GM12878 (cell line): Measurements from ENCODE around the gene GNAT1. TPM values are rescaled to one million over a fixed set of nuclear protein-coding genes. Genes with fewer than 3 reads are reported as not detected.

Experiments
- ATAC-seq: fragments of 200-7000 bp; cut with Tn5 transposase; 3 replicates; pipeline ENCODE4 v1.9.1; 2020; ENCODE audit warnings: mild to moderate bottlenecking, moderate library complexity
- BruUV-seq: library from RNA; stranded (reverse); fragments of 400-500 nt; replicated peaks from 2 replicates; lab custom pipeline; 2021; lab: Mats Ljungman, UMichigan
- CTCF ChIA-PET: fragments of 300-600 bp; sonication (Branson Sonifier 250); formaldehyde crosslinking; extraction: SDS; loops from one replicate; lab custom pipeline; 2021; ENCODE audit warnings: inconsistent platforms; lab: Yijun Ruan, JAX
- POLR2A ChIA-PET: fragments of 350-600 bp; formaldehyde crosslinking; extraction: SDS; loops from one replicate; lab custom pipeline; 2021; ENCODE audit warnings: inconsistent platforms; lab: Charles Lee
- RAD21 ChIA-PET: fragments of 300-600 bp; sonication (Branson Sonifier 250); formaldehyde crosslinking; loops from one replicate; lab custom pipeline; 2023; ENCODE audit warnings: antibody characterized with exemption; ENCODE audit not compliant: unreplicated experiment; lab: Charles Lee
- SMC1A ChIA-PET: fragments of 300-600 bp; sonication (Branson Sonifier 250); formaldehyde crosslinking; loops from one replicate; lab custom pipeline; 2023; ENCODE audit not compliant: unreplicated experiment, uncharacterized antibody; lab: Charles Lee
- DNase-seq: peaks from one replicate; pipeline ENCODE4 v3.0.0-alpha.2; 2011; ENCODE audit warnings: low read depth, low spot score
- FAIRE-seq: peaks from 3 replicates; lab custom pipeline; 2011; peaks lifted over from hg19 to GRCh38; lab: Jason Lieb, UNC
- H2AFZ ChIP-seq: 2 replicates; pipeline ENCODE4 v1.6.0; 2011; ENCODE audit warnings: low read depth, low read length, control low read depth; ENCODE audit not compliant: control insufficient read depth
- H3K27ac ChIP-seq: 2 replicates; pipeline ENCODE4 v1.5.1; 2011; ENCODE audit warnings: control low read depth; ENCODE audit not compliant: control insufficient read depth, insufficient read depth
- H3K27me3 ChIP-seq, 2 experiments: replicated peaks in 1 of 2; 2 replicates each; pipeline versions ENCODE4 v1.6.0 to v1.6.1; 2011; ENCODE audit warnings: low read length in 1 of 2; ENCODE audit not compliant: control insufficient read depth in 2 of 2, insufficient read depth in 2 of 2
- H3K36me3 ChIP-seq, 2 experiments: 2 replicates each; pipeline ENCODE4 v1.5.1; 2011; ENCODE audit warnings: low read length in 1 of 2; ENCODE audit not compliant: control insufficient read depth in 2 of 2, insufficient read depth in 2 of 2
- H3K4me1 ChIP-seq: 2 replicates; pipeline ENCODE4 v1.6.1; 2011; ENCODE audit warnings: mild to moderate bottlenecking, low read length, moderate library complexity, mixed read lengths; ENCODE audit not compliant: control insufficient read depth, insufficient read depth
- H3K4me2 ChIP-seq: 2 replicates; pipeline ENCODE4 v1.6.0; 2011; ENCODE audit warnings: control low read depth; ENCODE audit not compliant: control insufficient read depth, insufficient read depth
- H3K4me3 ChIP-seq: fragments of 200-600 bp; sonication (generic); 2 replicates; pipeline ENCODE4 v1.5.1; 2016
- H3K79me2 ChIP-seq: 2 replicates; pipeline ENCODE4 v1.6.0; 2011; ENCODE audit warnings: low read length; ENCODE audit not compliant: control insufficient read depth, insufficient read depth
- H3K9ac ChIP-seq: 2 replicates; pipeline ENCODE4 v1.8.0; 2011; ENCODE audit warnings: low read length, control low read depth, mixed read lengths; ENCODE audit not compliant: control insufficient read depth, insufficient read depth
- H3K9me3 ChIP-seq: replicated peaks from 3 replicates; pipeline ENCODE4 v1.5.1; 2011; ENCODE audit warnings: mild to moderate bottlenecking, low read length; ENCODE audit not compliant: control insufficient read depth, insufficient read depth
- H4K20me1 ChIP-seq: 2 replicates; pipeline ENCODE4 v1.6.0; 2011; ENCODE audit not compliant: control insufficient read depth, insufficient read depth
- BCL11A ChIP-seq: IDR thresholded peaks from 2 replicates; pipeline ENCODE4 v1.6.1; 2011; ENCODE audit warnings: low read depth, low read length
- CBFB ChIP-seq: IDR thresholded peaks from 2 replicates; pipeline ENCODE4 v1.6.1; 2016; ENCODE audit warnings: antibody characterized with exemption, low read depth
- CREM ChIP-seq: IDR thresholded peaks from 2 replicates; pipeline ENCODE4 v1.6.1; 2014; ENCODE audit warnings: antibody characterized with exemption, low read depth
- GATAD2B ChIP-seq: fragments of 450-650 bp; conservative IDR thresholded peaks from 2 replicates; pipeline ENCODE4 v1.6.1; 2017; ENCODE audit warnings: low read depth, mild to moderate bottlenecking, moderate library complexity
- IRF5 ChIP-seq: fragments of 450-650 bp; IDR thresholded peaks from 2 replicates; pipeline ENCODE4 v1.6.1; 2017; ENCODE audit warnings: borderline replicate concordance
- MYC ChIP-seq: IDR thresholded peaks from 2 replicates; pipeline ENCODE4 v1.6.1; 2011; ENCODE audit warnings: mild to moderate bottlenecking, low read length, moderate library complexity, inconsistent platforms; ENCODE audit not compliant: insufficient read depth, insufficient replicate concordance, insufficient read length, severe bottlenecking
- SIX5 ChIP-seq: IDR thresholded peaks from 2 replicates; pipeline ENCODE4 v1.6.1; 2011; ENCODE audit warnings: mild to moderate bottlenecking, low read depth, low read length, moderate library complexity; ENCODE audit not compliant: severe bottlenecking
- WGBS: methylation state at CpG from one replicate; pipeline ENCODE4 v1.1.6; 2016; ENCODE audit warnings: low lambda C conversion rate; ENCODE audit not compliant: insufficient replicate concordance, insufficient coverage; ENCODE audit errors: missing lambda C conversion rate; 5-methylcytosine and 5-hydroxymethylcytosine counted together
- in situ Hi-C: fragments of 300-500 bp; cut with MboI; formaldehyde crosslinking; loops from 9 replicates; pipeline ENCODE4 v1.14.3; 2018; ENCODE audit warnings: mixed read lengths
- intact Hi-C: fragments of 100-400 bp; cut with micrococcal nuclease; formaldehyde crosslinking; loops from one replicate; pipeline ENCODE4 v1.14.2; 2022; ENCODE audit not compliant: unreplicated experiment
- polyA plus RNA-seq, 11 experiments: library from polyadenylated mRNA; depleted of rRNA in 4 of 11; unstranded in 6 of 11; stranded (reverse) in 5 of 11; fragments of >200 nt; fragmentation: Nextera tagmentation in 4 of 11; fragmentation: Illumina TruSeq in 1 of 11; extraction: Ambion mirVana in 4 of 11; extraction: Trizol in 1 of 11; gene quantifications; 1 replicate in 1 of 11; 2 replicates in 10 of 11; pipeline versions ENCODE4 v1.2.1 to v1.2.3, GENCODE V29; 2011 to 2016; ENCODE audit warnings: inconsistent platforms in 2 of 11, missing spikeins in 2 of 11, low read depth in 1 of 11
- total RNA-seq, 4 experiments: library from RNA; depleted of rRNA in 3 of 4; stranded (reverse); fragments of >200 nt in 3 of 4; fragmentation: Illumina TruSeq in 1 of 4; extraction: Trizol in 1 of 4; gene quantifications; 2 replicates each; pipeline versions ENCODE4 v1.2.1 to v1.2.3, GENCODE V29; 2013 to 2021
- TF ChIP-seq, protein P1 (sequence below): fragments of 450-650 bp; IDR thresholded peaks from 2 replicates; pipeline ENCODE4 v1.6.1; 2017; ENCODE audit warnings: mild to moderate bottlenecking, moderate library complexity
- TF ChIP-seq, protein P2 (sequence below): fragments of 450-650 bp; IDR thresholded peaks from 2 replicates; pipeline ENCODE4 v1.6.1; 2017; ENCODE audit warnings: mild to moderate bottlenecking

Gene GNAT1
- total and polyA plus RNA-seq, 10 of the 15 experiments (the other 5 are each of a cell fraction or from before 2014, with no cell fraction given), result not detected

DNA sequence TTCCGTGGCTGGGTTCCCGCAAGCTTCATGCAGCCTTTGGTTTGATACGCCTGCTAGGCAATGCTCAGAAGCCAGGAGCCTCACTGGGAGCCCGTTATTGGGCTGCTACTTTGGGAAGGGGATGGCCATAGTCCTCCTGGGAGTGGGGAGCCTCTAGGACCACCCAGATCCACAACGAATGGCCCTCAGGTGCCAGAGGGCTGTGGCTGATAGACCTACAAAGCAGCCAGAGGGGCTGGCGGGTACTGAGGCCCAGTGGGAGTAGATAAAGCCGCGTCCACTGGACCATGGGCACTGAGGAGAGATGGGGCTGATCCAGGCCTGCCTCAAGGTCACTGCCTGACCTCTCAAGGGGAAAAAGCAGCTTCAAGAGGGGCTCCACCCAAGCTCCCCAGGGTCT lies 714 bp downstream of the GNAT1 start:
- ATAC-seq, result no peak
- ChIA-PET POLR2A (no interaction called here), CTCF (interaction anchor here (0.7 to 6.9 kb wide), 16 partner anchors 12 to 86 kb away, joined by 3 to 110 read pairs (median 4); partner anchors contain the start of genes GNAI2 and LSMEM2), SMC1A (interaction anchor here (1.0 to 2.9 kb wide), 4 partner anchors 20 to 79 kb away, joined by 3 to 24 read pairs (median 4); no protein-coding TSS in a partner anchor), RAD21 (interaction anchor here (1.0 to 5.6 kb wide), 3 partner anchors 34 to 72 kb away, joined by 3 to 72 read pairs (median 5); no protein-coding TSS in a partner anchor)
- Histone ChIP-seq H3K4me3 (no peak overlapping the region), H3K36me3 (no peaks in the 10 kb centered on the region), H3K9ac (no peak overlapping the region), H2AFZ (no peak overlapping the region), H3K4me2 (no peak overlapping the region), H3K9me3 (no peaks in the 10 kb centered on the region), H3K79me2 (no peaks in the 10 kb centered on the region), H4K20me1 (no peaks in the 10 kb centered on the region), H3K4me1 (no peaks in the 10 kb centered on the region), H3K27me3 (no peaks in the 10 kb centered on the region; a peak in 2 of 4 replicates), H3K27ac (no peak overlapping the region)
- 56% methylated on average over 8 of the region's 8 CpGs for WGBS
- TF ChIP-seq, protein P1, sequence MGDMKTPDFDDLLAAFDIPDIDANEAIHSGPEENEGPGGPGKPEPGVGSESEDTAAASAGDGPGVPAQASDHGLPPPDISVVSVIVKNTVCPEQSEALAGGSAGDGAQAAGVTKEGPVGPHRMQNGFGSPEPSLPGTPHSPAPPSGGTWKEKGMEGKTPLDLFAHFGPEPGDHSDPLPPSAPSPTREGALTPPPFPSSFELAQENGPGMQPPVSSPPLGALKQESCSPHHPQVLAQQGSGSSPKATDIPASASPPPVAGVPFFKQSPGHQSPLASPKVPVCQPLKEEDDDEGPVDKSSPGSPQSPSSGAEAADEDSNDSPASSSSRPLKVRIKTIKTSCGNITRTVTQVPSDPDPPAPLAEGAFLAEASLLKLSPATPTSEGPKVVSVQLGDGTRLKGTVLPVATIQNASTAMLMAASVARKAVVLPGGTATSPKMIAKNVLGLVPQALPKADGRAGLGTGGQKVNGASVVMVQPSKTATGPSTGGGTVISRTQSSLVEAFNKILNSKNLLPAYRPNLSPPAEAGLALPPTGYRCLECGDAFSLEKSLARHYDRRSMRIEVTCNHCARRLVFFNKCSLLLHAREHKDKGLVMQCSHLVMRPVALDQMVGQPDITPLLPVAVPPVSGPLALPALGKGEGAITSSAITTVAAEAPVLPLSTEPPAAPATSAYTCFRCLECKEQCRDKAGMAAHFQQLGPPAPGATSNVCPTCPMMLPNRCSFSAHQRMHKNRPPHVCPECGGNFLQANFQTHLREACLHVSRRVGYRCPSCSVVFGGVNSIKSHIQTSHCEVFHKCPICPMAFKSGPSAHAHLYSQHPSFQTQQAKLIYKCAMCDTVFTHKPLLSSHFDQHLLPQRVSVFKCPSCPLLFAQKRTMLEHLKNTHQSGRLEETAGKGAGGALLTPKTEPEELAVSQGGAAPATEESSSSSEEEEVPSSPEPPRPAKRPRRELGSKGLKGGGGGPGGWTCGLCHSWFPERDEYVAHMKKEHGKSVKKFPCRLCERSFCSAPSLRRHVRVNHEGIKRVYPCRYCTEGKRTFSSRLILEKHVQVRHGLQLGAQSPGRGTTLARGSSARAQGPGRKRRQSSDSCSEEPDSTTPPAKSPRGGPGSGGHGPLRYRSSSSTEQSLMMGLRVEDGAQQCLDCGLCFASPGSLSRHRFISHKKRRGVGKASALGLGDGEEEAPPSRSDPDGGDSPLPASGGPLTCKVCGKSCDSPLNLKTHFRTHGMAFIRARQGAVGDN, result no peak
- TF ChIP-seq MYC (no peak), GATAD2B (no peak), IRF5 (no peak), SIX5 (no peak), CREM (no peak), CBFB (no peak), BCL11A (no peak)
- TF ChIP-seq, protein P2, sequence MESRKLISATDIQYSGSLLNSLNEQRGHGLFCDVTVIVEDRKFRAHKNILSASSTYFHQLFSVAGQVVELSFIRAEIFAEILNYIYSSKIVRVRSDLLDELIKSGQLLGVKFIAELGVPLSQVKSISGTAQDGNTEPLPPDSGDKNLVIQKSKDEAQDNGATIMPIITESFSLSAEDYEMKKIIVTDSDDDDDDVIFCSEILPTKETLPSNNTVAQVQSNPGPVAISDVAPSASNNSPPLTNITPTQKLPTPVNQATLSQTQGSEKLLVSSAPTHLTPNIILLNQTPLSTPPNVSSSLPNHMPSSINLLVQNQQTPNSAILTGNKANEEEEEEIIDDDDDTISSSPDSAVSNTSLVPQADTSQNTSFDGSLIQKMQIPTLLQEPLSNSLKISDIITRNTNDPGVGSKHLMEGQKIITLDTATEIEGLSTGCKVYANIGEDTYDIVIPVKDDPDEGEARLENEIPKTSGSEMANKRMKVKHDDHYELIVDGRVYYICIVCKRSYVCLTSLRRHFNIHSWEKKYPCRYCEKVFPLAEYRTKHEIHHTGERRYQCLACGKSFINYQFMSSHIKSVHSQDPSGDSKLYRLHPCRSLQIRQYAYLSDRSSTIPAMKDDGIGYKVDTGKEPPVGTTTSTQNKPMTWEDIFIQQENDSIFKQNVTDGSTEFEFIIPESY, result no peak
- no peak for DNase-seq
- no TSS peak for BruUV-seq
- intact Hi-C loops (loop anchor here (1.0 kb wide), 2 partner anchors 34 to 81 kb away; no protein-coding TSS in a partner anchor), in situ Hi-C loops (loop anchor here (5.0 kb wide), 1 partner anchor 35 kb away; no protein-coding TSS in a partner anchor)
- no peak for FAIRE-seq
